WTC11 (cell line): Measurements from ENCODE around the gene NCKAP5. TPM values are rescaled to one million over a fixed set of nuclear protein-coding genes. Genes with fewer than 3 reads are reported as not detected.

ENCODE experiments used
- ATAC-seq: fragments of 200-7000 bp; cut with Tn5 transposase; 2 replicates; pipeline ENCODE4 v1.10.0; 2021; ENCODE audit warnings: mild to moderate bottlenecking, moderate library complexity
- CTCF ChIA-PET: fragments of 300-600 bp; sonication (Branson Sonifier 250); formaldehyde crosslinking; loops from one replicate; lab custom pipeline; 2021; ENCODE audit warnings: antibody characterized with exemption; lab: Charles Lee
- POLR2A ChIA-PET: fragments of 350-600 bp; sonication (Branson Sonifier 250); formaldehyde crosslinking; loops from one replicate; lab custom pipeline; 2021; ENCODE audit warnings: antibody characterized with exemption; lab: Charles Lee
- DNase-seq: peaks from one replicate; pipeline ENCODE4 v3.0.0; 2021; ENCODE audit warnings: low spot score
- H3K27ac Mint-ChIP-seq: 2 replicates; pipeline ENCODE4 v1.8.0; 2021; ENCODE audit warnings: mixed read lengths
- H3K27me3 Mint-ChIP-seq: 2 replicates; pipeline ENCODE4 v1.8.0; 2021; ENCODE audit warnings: low read depth, mild to moderate bottlenecking, moderate library complexity, mixed read lengths
- H3K36me3 Mint-ChIP-seq: 2 replicates; pipeline ENCODE4 v1.8.0; 2021; ENCODE audit warnings: mixed read lengths
- H3K4me1 Mint-ChIP-seq: 2 replicates; pipeline ENCODE4 v1.8.0; 2022; ENCODE audit warnings: mixed read lengths
- H3K4me3 Mint-ChIP-seq: 2 replicates; pipeline ENCODE4 v1.8.0; 2021; ENCODE audit warnings: mild to moderate bottlenecking, moderate library complexity, mixed read lengths
- H3K9me3 Mint-ChIP-seq: 2 replicates; pipeline ENCODE4 v1.8.0; 2021; ENCODE audit warnings: mixed read lengths
- CREB1 ChIP-seq: sonication (generic); formaldehyde crosslinking; IDR thresholded peaks from 2 replicates; pipeline ENCODE4 v1.8.0; 2023; ENCODE audit warnings: mild to moderate bottlenecking, missing genetic modification reagents
- ETV6 ChIP-seq: sonication (generic); formaldehyde crosslinking; IDR thresholded peaks from 2 replicates; pipeline ENCODE4 v1.8.1; 2022; ENCODE audit warnings: mild to moderate bottlenecking, missing genetic modification reagents
- GTF2I ChIP-seq: fragments of 250-450 bp; sonication (Bioruptor Pico); conservative IDR thresholded peaks from 2 replicates; pipeline ENCODE4 v1.4.0; 2021; ENCODE audit warnings: mild to moderate bottlenecking
- IRF2 ChIP-seq: sonication (generic); formaldehyde crosslinking; IDR thresholded peaks from 2 replicates; pipeline ENCODE4 v1.8.0; 2022; ENCODE audit warnings: low read depth, missing genetic modification reagents, borderline replicate concordance
- MYBL2 ChIP-seq: sonication (generic); formaldehyde crosslinking; IDR thresholded peaks from 2 replicates; pipeline ENCODE4 v1.8.1; 2023; ENCODE audit warnings: mild to moderate bottlenecking, moderate library complexity, missing genetic modification reagents
- NFATC4 ChIP-seq: fragments of 250-450 bp; sonication (Bioruptor Pico); IDR thresholded peaks from 2 replicates; pipeline ENCODE4 v1.9.0; 2021; ENCODE audit warnings: mild to moderate bottlenecking
- NR1H2 ChIP-seq: sonication (generic); formaldehyde crosslinking; IDR thresholded peaks from 2 replicates; pipeline ENCODE4 v1.9.0; 2021; ENCODE audit warnings: mild to moderate bottlenecking, moderate library complexity, missing genetic modification reagents
- SMAD3 ChIP-seq: sonication (generic); formaldehyde crosslinking; IDR thresholded peaks from 2 replicates; pipeline ENCODE4 v1.8.0; 2022; ENCODE audit warnings: missing genetic modification reagents, mild to moderate bottlenecking, borderline replicate concordance
- TEAD1 ChIP-seq: sonication (generic); formaldehyde crosslinking; IDR thresholded peaks from 2 replicates; pipeline ENCODE4 v1.8.0; 2022; ENCODE audit warnings: mild to moderate bottlenecking, missing genetic modification reagents
- ZNF121 ChIP-seq: sonication (generic); formaldehyde crosslinking; IDR thresholded peaks from 2 replicates; pipeline ENCODE4 v1.8.0; 2023; ENCODE audit warnings: missing genetic modification reagents
- ZNF138 ChIP-seq: sonication (generic); formaldehyde crosslinking; conservative IDR thresholded peaks from 2 replicates; pipeline ENCODE4 v1.8.1; 2022; ENCODE audit warnings: mild to moderate bottlenecking, moderate library complexity, missing genetic modification reagents
- ZNF423 ChIP-seq: fragments of 250-450 bp; sonication (Bioruptor Pico); IDR thresholded peaks from 2 replicates; pipeline ENCODE4 v2.1.2; 2022; ENCODE audit warnings: mild to moderate bottlenecking, moderate library complexity
- total RNA-seq: library from RNA; stranded (reverse); gene quantifications from 3 replicates; pipeline ENCODE4 v1.2.3, GENCODE V29; 2021
- TF ChIP-seq, protein P1 (sequence below): sonication (generic); formaldehyde crosslinking; IDR thresholded peaks from 2 replicates; pipeline ENCODE4 v1.8.0; 2023; ENCODE audit warnings: missing genetic modification reagents
- TF ChIP-seq, protein P2 (sequence below): sonication (generic); formaldehyde crosslinking; IDR thresholded peaks from 2 replicates; pipeline ENCODE4 v1.8.0; 2023; ENCODE audit warnings: missing genetic modification reagents, mild to moderate bottlenecking, borderline replicate concordance
- TF ChIP-seq, protein P3 (sequence below): sonication (generic); formaldehyde crosslinking; IDR thresholded peaks from 2 replicates; pipeline ENCODE4 v1.8.1; 2023; ENCODE audit warnings: mild to moderate bottlenecking, missing genetic modification reagents, moderate library complexity
- TF ChIP-seq, protein P4 (sequence below): sonication (generic); formaldehyde crosslinking; IDR thresholded peaks from 2 replicates; pipeline ENCODE4 v1.8.0; 2022; ENCODE audit warnings: missing genetic modification reagents
- TF ChIP-seq, protein P5 (sequence below): sonication (generic); formaldehyde crosslinking; conservative IDR thresholded peaks from 2 replicates; pipeline ENCODE4 v1.8.1; 2022; ENCODE audit warnings: mild to moderate bottlenecking, missing genetic modification reagents
- TF ChIP-seq, protein P6 (sequence below): fragments of 200-600 bp; IDR thresholded peaks from 2 replicates; pipeline ENCODE4 v1.8.0; 2022; ENCODE audit warnings: antibody characterized with exemption
- TF ChIP-seq, protein P7 (sequence below): sonication (generic); formaldehyde crosslinking; IDR thresholded peaks from 2 replicates; pipeline ENCODE4 v1.8.0; 2022; ENCODE audit warnings: mild to moderate bottlenecking, missing genetic modification reagents

Gene NCKAP5
- total RNA-seq, 1 experiment from 2014 or later = 0.55 TPM

DNA sequence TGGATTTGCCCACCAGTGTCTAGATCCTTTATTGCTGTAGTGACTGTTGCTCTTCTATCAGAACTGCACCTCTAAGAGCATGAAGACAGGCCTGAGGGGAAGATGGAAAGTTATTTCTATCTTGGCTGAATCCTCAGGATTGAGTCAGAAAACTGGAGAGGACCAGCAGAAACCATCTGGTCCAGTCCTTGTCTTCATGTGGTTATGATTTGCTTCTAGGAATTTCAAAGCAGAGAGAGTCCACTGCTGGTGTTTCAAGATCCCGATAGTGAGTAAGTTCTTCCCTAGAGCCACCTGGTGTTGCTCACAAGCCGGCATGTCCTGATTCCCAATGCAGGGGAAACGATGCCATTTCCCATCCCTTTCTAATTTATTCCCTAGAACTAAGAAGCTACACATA is 84.2 kb downstream of the NCKAP5 start:
- DNase-seq = no peak
- no peaks in the 10 kb centered on the region for H3K36me3 Mint-ChIP-seq
- ATAC-seq = no peak
- TF ChIP-seq, protein P1, sequence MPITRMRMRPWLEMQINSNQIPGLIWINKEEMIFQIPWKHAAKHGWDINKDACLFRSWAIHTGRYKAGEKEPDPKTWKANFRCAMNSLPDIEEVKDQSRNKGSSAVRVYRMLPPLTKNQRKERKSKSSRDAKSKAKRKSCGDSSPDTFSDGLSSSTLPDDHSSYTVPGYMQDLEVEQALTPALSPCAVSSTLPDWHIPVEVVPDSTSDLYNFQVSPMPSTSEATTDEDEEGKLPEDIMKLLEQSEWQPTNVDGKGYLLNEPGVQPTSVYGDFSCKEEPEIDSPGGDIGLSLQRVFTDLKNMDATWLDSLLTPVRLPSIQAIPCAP = no peak
- TF ChIP-seq MYBL2 (CRISPR knock-in tag) (no peak), SMAD3 (CRISPR knock-in tag) (no peak), ZNF138 (CRISPR knock-in tag) (no peak), CREB1 (CRISPR knock-in tag) (no peak), GTF2I (CRISPR knock-in tag) (no peak), IRF2 (CRISPR knock-in tag) (no peak), NR1H2 (no peak), ZNF423 (no peak)
- TF ChIP-seq, protein P2, sequence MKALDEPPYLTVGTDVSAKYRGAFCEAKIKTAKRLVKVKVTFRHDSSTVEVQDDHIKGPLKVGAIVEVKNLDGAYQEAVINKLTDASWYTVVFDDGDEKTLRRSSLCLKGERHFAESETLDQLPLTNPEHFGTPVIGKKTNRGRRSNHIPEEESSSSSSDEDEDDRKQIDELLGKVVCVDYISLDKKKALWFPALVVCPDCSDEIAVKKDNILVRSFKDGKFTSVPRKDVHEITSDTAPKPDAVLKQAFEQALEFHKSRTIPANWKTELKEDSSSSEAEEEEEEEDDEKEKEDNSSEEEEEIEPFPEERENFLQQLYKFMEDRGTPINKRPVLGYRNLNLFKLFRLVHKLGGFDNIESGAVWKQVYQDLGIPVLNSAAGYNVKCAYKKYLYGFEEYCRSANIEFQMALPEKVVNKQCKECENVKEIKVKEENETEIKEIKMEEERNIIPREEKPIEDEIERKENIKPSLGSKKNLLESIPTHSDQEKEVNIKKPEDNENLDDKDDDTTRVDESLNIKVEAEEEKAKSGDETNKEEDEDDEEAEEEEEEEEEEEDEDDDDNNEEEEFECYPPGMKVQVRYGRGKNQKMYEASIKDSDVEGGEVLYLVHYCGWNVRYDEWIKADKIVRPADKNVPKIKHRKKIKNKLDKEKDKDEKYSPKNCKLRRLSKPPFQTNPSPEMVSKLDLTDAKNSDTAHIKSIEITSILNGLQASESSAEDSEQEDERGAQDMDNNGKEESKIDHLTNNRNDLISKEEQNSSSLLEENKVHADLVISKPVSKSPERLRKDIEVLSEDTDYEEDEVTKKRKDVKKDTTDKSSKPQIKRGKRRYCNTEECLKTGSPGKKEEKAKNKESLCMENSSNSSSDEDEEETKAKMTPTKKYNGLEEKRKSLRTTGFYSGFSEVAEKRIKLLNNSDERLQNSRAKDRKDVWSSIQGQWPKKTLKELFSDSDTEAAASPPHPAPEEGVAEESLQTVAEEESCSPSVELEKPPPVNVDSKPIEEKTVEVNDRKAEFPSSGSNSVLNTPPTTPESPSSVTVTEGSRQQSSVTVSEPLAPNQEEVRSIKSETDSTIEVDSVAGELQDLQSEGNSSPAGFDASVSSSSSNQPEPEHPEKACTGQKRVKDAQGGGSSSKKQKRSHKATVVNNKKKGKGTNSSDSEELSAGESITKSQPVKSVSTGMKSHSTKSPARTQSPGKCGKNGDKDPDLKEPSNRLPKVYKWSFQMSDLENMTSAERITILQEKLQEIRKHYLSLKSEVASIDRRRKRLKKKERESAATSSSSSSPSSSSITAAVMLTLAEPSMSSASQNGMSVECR (CRISPR knock-in tag) = no peak
- TF ChIP-seq, protein P3, sequence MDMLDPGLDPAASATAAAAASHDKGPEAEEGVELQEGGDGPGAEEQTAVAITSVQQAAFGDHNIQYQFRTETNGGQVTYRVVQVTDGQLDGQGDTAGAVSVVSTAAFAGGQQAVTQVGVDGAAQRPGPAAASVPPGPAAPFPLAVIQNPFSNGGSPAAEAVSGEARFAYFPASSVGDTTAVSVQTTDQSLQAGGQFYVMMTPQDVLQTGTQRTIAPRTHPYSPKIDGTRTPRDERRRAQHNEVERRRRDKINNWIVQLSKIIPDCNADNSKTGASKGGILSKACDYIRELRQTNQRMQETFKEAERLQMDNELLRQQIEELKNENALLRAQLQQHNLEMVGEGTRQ (CRISPR knock-in tag) = no peak
- TF ChIP-seq, protein P4, sequence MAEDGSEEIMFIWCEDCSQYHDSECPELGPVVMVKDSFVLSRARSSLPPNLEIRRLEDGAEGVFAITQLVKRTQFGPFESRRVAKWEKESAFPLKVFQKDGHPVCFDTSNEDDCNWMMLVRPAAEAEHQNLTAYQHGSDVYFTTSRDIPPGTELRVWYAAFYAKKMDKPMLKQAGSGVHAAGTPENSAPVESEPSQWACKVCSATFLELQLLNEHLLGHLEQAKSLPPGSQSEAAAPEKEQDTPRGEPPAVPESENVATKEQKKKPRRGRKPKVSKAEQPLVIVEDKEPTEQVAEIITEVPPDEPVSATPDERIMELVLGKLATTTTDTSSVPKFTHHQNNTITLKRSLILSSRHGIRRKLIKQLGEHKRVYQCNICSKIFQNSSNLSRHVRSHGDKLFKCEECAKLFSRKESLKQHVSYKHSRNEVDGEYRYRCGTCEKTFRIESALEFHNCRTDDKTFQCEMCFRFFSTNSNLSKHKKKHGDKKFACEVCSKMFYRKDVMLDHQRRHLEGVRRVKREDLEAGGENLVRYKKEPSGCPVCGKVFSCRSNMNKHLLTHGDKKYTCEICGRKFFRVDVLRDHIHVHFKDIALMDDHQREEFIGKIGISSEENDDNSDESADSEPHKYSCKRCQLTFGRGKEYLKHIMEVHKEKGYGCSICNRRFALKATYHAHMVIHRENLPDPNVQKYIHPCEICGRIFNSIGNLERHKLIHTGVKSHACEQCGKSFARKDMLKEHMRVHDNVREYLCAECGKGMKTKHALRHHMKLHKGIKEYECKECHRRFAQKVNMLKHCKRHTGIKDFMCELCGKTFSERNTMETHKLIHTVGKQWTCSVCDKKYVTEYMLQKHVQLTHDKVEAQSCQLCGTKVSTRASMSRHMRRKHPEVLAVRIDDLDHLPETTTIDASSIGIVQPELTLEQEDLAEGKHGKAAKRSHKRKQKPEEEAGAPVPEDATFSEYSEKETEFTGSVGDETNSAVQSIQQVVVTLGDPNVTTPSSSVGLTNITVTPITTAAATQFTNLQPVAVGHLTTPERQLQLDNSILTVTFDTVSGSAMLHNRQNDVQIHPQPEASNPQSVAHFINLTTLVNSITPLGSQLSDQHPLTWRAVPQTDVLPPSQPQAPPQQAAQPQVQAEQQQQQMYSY (CRISPR knock-in tag) = no peak
- TF ChIP-seq, protein P5, sequence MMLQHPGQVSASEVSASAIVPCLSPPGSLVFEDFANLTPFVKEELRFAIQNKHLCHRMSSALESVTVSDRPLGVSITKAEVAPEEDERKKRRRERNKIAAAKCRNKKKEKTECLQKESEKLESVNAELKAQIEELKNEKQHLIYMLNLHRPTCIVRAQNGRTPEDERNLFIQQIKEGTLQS (CRISPR knock-in tag) = no peak
- H3K27ac Mint-ChIP-seq = no peak overlapping the region
- no peaks in the 10 kb centered on the region for H3K9me3 Mint-ChIP-seq
- CTCF ChIA-PET = interaction anchor here (1.2 kb wide), 1 partner anchor 296 kb away, joined by 3 read pairs; no protein-coding TSS in a partner anchor
- H3K4me3 Mint-ChIP-seq = no peak overlapping the region
- H3K4me1 Mint-ChIP-seq = no peaks in the 10 kb centered on the region
- no peaks in the 10 kb centered on the region for H3K27me3 Mint-ChIP-seq
- POLR2A ChIA-PET = no interaction called here

DNA sequence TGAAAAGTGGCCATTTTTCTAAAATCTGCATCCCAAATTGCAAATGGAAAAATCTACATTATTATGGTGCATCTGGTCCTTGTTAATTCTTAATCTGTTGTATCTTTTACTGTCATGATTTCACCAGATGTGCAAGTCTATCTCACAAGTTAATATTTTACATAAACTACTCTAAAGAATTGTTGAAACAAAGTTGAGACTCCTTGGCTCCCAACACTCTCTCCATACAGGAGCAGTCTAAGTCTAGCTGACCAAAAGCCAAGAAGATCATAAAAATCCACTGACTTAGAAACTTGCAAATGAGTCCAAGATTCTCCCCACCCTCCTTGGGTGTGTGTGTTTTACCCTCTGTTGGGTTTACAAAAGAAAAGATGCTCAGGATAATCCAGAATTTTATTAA is 85.1 kb downstream of the NCKAP5 start:
- ChIA-PET CTCF (interaction anchor here (1.2 kb wide), 1 partner anchor 297 kb away, joined by 3 read pairs; no protein-coding TSS in a partner anchor), POLR2A (no interaction called here)
- ATAC-seq = no peak
- TF ChIP-seq ZNF121 (CRISPR knock-in tag) = no peak
- no peak for TF ChIP-seq TEAD1 (CRISPR knock-in tag)
- TF ChIP-seq ETV6 (CRISPR knock-in tag) = no peak
- TF ChIP-seq, protein P6, sequence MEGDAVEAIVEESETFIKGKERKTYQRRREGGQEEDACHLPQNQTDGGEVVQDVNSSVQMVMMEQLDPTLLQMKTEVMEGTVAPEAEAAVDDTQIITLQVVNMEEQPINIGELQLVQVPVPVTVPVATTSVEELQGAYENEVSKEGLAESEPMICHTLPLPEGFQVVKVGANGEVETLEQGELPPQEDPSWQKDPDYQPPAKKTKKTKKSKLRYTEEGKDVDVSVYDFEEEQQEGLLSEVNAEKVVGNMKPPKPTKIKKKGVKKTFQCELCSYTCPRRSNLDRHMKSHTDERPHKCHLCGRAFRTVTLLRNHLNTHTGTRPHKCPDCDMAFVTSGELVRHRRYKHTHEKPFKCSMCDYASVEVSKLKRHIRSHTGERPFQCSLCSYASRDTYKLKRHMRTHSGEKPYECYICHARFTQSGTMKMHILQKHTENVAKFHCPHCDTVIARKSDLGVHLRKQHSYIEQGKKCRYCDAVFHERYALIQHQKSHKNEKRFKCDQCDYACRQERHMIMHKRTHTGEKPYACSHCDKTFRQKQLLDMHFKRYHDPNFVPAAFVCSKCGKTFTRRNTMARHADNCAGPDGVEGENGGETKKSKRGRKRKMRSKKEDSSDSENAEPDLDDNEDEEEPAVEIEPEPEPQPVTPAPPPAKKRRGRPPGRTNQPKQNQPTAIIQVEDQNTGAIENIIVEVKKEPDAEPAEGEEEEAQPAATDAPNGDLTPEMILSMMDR = no peak
- TF ChIP-seq, protein P7, sequence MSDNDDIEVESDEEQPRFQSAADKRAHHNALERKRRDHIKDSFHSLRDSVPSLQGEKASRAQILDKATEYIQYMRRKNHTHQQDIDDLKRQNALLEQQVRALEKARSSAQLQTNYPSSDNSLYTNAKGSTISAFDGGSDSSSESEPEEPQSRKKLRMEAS (CRISPR knock-in tag) = no peak
- no peak for TF ChIP-seq NFATC4 (CRISPR knock-in tag)
- no peaks in the 10 kb centered on the region for H3K27me3 Mint-ChIP-seq
- no peak for DNase-seq
- no peak overlapping the region for H3K4me3 Mint-ChIP-seq
- H3K9me3 Mint-ChIP-seq = no peaks in the 10 kb centered on the region
- no peaks in the 10 kb centered on the region for H3K36me3 Mint-ChIP-seq
- no peaks in the 10 kb centered on the region for H3K4me1 Mint-ChIP-seq
- no peak overlapping the region for H3K27ac Mint-ChIP-seq
